ENCODE data around the gene TMEM108.

GRCh38 chr3:133276594-133276993 lies 238.4 kb downstream of the TMEM108 start:
- TF ChIP-seq CTCF (IDR thresholded peaks at IDR 0.05) (no peak), POLR2A (IDR thresholded peaks at IDR 0.05) (no peak)
